GM12892 (cell line): Measurements from ENCODE around the gene MARK3.
A peak's percentile ranks its signal among the peaks of the same experiment; 100 is the strongest.

ENCODE experiments used
- DNase-seq: peaks from one replicate; pipeline ENCODE4 v3.0.0; 2011; ENCODE audit not compliant: insufficient read length
- FAIRE-seq: peaks from 2 replicates; lab custom pipeline; 2011; peaks lifted over from hg19 to GRCh38; lab: Jason Lieb, UNC
- POLR2A ChIP-seq: IDR thresholded peaks from 2 replicates; pipeline ENCODE4 v1.6.1; 2011; ENCODE audit warnings: low read depth, low read length, control low read depth
- POLR2AphosphoS5 ChIP-seq: IDR thresholded peaks from 2 replicates; pipeline ENCODE4 v1.6.1; 2011; ENCODE audit warnings: low read depth, low read length, control low read depth
- TAF1 ChIP-seq: IDR thresholded peaks from 2 replicates; pipeline ENCODE4 v1.6.1; 2011; ENCODE audit warnings: low read depth, mild to moderate bottlenecking, control low read depth, low read length, borderline replicate concordance

The MARK3 gene

DNA sequence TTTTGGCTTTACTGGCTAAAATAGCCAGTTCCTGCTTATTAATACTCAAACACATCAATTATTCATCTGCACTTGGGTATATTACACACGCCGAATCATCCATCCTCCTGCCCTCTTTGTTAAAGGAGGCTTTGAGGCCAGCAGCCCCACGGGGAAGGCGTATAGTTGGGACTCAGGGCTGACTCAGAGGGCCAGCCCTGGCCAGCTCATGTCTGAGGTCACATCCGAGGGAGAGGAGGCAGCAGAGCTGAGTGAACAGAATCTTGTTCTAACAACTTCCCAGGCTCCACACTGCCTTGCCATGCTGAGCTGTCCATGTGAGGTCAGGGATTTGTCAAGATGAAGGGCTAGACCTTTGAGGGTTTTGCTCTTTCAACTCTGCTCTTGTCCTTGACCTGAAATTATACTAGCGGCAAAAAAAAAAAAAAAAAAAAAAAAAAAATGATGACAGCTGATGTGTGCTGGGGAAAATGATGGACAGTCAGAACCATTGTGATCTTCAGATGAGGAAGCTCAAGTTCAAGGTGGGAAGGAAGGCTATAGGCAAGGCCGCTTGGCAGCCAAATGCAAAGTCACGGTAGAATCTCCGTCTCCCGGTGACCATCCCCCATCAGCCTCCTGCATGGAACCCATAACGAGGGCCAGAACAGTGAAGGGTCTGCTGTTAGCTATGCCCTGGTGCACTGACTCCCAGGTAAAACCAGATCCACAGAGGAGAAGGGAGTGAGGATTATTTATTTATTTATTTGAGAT, 12.5 kb upstream of the MARK3 start:
- no peak for TF ChIP-seq POLR2AphosphoS5
- TF ChIP-seq POLR2A: no peak
- TF ChIP-seq TAF1: no peak
- FAIRE-seq (no peak), DNase-seq (no peak)

DNA sequence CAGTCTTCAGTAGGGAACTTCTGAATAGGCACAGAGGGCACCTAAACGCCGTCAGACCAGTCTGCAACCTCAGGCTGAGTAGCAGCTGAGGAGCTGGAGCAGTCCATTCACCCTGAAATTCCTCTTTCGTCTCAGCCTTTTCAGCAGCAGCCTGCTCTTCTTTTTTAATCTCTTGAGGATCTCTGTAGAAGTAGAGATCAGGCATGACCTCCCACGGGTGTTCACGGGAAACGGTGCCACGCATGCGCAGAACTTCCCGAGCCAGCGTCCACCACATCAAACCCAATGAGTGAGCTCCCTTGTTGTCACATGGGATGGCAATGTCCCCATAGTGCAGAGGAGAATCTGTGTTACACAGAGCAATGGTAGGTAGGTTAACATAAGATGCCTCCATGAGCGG, 11.1 kb upstream of the MARK3 start:
- DNase-seq (no peak), FAIRE-seq (no peak)
- TF ChIP-seq TAF1 (no peak), POLR2AphosphoS5 (no peak), POLR2A (no peak)

DNA sequence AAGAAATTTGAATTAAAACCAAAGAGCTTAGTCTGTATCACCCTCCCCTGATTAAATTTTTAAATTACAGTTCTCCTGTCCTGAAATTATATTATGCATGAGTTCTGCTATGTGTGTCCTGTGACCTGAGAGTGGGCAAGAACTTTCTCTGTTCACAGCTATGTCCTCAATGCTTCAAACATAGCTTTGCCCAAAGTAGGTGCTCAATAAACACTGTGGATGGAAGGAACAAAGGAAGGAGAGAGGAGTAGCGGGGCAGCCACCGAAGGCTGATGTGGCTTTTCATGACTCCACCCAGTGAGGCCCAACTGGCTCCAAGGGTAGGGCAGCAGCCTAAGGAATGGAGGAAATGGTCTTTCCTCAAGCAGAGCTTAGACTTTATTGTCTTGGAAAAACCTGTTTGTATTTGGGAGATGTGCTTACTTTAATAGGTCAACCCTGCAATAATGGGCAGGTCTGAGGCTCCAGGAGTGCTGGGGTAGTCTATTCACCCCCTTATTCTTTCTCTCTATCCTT, 7.6 kb upstream of the MARK3 start:
- TF ChIP-seq TAF1: no peak
- TF ChIP-seq POLR2A: no peak
- no peak for TF ChIP-seq POLR2AphosphoS5
- FAIRE-seq (no peak), DNase-seq (no peak)

GRCh38 chr14:103378038-103378854, 7.0 kb upstream of the MARK3 start:
- FAIRE-seq (no peak), DNase-seq (no peak)
- no peak for TF ChIP-seq POLR2AphosphoS5
- no peak for TF ChIP-seq POLR2A
- no peak for TF ChIP-seq TAF1

GRCh38 chr14:103380719-103381377, 4.4 kb upstream of the MARK3 start:
- TF ChIP-seq TAF1 (no peak), POLR2AphosphoS5 (no peak), POLR2A (no peak)
- DNase-seq: no peak
- FAIRE-seq: no peak

GRCh38 chr14:103382376-103382775, 2.8 kb upstream of the MARK3 start:
- no peak for DNase-seq
- no peak for TF ChIP-seq POLR2A
- TF ChIP-seq TAF1: no peak
- no peak for TF ChIP-seq POLR2AphosphoS5
- peak; percentile 44 for FAIRE-seq

DNA sequence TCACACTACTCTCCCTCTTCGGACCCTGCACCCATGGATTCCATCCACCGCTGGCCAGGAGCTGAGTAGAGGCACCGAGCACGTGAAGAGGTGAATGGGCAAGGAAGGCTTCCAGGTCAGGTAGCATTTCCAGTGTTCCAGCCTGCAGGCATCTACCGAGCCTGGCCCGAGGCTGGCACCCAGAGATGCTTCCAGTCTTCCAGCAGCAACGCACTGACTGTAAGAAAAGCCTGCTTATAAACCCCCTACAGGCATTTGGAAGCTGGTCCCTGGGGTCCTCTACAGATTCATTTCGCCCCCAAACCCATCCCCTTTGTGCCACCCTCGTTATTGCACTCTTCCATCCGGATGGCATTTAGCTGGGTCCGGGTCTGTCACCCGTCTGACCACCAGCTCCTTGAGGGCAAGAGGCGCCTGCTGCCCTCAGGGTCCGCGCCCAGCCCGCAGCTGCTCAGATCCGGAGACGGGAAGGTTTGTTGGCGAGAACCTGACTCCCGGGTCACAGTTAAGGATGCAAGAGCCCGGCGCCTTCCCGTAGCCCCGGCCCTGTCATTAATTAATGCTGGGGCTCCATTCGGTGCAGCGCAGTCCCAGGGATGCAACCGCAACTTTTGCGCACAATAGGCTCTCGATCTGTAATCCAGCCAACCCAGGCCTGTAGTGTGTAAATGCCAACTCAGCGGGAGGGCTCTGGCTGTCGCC, 614 bp upstream of the MARK3 start:
- DNase-seq (no peak), FAIRE-seq (no peak)
- no peak for TF ChIP-seq TAF1
- no peak for TF ChIP-seq POLR2A
- TF ChIP-seq POLR2AphosphoS5: no peak

DNA sequence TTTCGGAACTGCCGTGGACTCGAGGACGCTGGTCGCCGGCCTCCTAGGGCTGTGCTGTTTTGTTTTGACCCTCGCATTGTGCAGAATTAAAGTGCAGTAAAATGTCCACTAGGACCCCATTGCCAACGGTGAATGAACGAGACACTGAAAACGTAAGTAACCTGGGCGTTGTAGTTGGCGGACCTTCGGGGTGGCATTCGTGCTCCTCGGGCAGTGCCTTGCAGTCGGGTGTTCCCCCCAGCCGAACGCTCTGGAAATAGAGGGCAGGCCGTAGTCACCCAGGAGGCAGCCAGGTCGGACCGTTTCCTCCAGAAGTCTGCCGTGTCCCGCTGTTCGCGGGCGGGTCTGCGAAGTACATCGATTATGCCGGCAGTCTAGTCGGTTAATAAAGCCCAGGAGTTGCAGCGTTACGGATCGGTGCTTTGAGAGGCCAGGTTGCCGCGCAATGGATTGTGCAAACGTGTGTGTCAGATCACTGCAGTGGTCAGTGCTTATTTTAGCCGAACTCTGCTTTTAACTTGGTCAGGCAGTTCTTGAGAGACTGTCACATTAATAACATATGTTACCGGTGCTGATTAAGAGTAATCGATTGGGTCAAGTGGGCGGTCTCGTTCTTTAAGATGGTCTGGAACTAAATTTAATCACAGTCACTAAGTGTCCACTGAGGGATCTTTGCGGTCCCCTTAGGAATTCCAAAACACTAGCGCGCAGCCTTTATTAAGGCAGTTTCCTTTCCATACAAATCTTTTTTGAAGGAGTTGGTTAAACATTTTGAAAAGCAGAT, 906 bp downstream of the MARK3 start:
- TF ChIP-seq POLR2AphosphoS5 (no peak), POLR2A (no peak), TAF1 (no peak)
- peak; percentile 70 for FAIRE-seq
- DNase-seq: no peak

DNA sequence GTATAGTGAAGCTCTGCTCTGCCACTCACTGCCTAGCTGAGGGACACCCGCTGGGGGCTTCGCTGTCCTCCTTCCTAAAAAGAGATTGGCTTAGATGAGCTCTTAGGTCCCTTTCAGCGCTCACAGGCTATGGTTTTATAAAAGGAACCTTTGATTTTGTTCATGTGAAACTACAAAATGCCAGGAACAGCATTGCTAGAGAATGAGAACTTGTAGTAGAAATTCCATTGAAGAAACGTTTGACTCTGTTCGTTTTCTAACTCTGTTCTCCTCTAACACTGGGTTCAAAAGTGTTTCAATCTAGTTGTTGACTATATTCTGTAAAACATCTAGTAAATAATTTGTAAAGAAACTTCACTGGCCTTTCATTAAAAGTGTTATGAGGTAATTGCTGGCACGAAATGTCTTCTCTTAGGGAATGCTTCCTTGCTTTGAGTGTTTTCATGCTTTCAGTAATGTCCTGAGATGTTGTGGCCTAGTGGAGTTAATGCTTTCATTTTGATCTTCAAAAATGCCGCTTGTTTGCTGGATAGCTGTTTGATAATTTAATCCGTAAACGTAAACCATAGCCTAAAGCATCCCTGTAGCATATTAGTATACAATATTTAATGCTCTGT, 1.6 kb downstream of the MARK3 start:
- FAIRE-seq: peak; percentile 78
- TF ChIP-seq TAF1: no peak
- TF ChIP-seq POLR2AphosphoS5: no peak
- TF ChIP-seq POLR2A: no peak
- no peak for DNase-seq

GRCh38 chr14:103388664-103389063, 3.4 kb downstream of the MARK3 start:
- no peak for DNase-seq
- no peak for TF ChIP-seq POLR2AphosphoS5
- no peak for TF ChIP-seq POLR2A
- no peak for TF ChIP-seq TAF1
- FAIRE-seq: no peak

GRCh38 chr14:103390605-103391004, 5.4 kb downstream of the MARK3 start:
- no peak for FAIRE-seq
- DNase-seq: no peak
- TF ChIP-seq POLR2AphosphoS5 (no peak), POLR2A (no peak), TAF1 (no peak)
